CD4-positive, alpha-beta T cell treated with Interleukin-1 beta for 1 hour (primary cell): ENCODE data around the gene SYT3.
"Not testable (repeated sequence)": the region's sequence is repeated elsewhere in the genome, so short reads cannot be mapped to it uniquely, and the experiment has no call there.

Experiments
- DNase-seq, 2 donors: peaks; one replicate each; pipeline ENCODE4 v3.0.0-alpha.2; 2020 to 2022

SYT3 gene

GRCh38 chr19:50633973-50634372 lies 5.7 kb downstream of the SYT3 start:
- DNase-seq = no peak

DNA sequence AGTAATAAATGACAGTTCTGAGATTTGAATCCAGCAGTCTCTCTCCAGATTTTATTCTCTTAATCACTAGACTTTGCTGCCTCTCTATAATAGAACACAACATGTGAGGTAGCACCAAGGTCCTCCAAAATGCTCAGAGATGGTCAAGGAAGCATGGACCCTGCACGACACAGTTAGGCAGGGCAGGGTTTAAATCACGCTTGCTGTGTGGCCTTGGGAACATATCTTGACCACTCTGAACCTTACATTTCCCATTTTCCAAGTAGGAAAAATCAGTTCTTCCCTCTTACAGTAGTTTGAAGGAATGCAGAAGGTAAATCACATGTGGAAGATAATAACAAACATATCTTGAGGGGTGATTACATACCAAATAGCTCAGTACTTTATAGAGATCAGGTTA lies 6.3 kb downstream of the SYT3 start:
- DNase-seq = no peak

DNA sequence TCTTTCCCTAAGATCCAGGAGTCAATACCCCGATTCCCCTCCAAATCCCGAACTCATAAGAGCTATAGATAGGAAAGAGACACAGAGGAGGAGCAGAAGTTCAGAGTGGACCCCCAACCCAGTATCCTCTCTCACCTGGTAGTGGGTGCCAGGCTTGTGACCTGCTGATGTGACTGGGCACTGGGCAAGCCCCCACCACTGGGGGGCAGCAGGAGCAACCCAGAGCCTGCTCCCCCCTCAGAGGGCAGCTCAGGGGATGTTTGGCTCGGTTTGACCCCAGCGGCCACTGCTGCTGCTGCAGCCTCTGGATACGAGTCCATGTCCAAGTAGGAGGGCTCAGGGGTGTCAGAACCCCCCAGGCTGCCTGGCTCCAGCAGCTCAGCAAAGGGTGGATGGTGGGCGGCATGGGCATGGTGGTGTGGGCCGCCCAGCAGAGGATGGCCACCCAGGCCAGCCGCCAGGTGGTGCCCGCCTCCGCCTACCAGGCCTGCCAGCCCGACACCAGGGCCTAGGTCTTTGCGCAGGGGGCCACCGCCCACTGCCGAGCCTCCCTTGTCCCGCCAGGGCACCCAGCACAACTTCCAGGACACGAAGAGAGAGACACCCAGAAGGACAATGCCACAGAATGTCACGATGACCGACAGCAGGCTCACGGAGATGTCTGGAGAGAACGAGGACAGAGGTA lies 7.4 kb downstream of the SYT3 start:
- DNase-seq = no peak

DNA sequence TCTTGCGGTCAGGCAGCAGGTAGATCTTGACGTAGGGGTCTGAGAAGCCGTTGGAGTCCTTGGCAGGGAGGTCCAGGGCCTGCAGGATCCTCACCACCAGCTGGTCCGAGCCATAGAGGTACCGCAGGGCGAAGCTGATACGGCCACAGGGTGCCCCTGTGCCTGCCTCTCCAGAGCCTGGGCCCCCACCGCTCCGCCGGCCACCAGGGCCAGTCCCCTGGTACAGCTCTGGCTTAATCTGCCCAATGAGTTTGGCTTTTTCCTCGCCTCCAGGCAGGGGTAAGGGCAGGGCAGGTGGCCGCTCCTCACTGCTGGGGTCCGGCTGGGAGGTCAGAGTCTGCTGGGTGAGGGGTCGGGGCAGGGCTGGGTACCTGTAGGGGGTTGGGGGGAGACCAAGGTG lies 9.9 kb downstream of the SYT3 start:
- no peak for DNase-seq

- DNase-seq = no peak
Measured at GRCh38 chr19:50629194-50629593, 10.5 kb downstream of the SYT3 start.

DNA sequence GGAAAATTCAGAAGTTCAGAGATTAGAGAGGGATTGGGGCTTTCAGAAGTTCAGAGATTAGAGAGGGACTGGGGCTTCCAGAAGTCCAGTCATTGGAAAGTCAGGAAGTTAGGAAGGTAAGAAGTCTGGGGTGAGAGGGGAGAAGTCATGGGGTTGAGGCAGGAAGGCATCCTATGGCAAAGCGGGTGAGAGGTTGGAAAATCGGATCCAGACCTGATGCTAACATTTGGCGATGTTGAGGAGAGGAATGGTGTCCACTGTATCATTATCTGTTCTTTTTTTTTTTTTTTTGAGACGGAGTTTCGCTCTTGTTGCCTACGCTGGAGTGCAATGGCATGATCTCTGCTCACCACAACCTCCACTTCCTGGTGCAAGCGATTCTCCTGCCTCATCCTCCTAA lies 11.1 kb downstream of the SYT3 start:
- no peak for DNase-seq

DNA sequence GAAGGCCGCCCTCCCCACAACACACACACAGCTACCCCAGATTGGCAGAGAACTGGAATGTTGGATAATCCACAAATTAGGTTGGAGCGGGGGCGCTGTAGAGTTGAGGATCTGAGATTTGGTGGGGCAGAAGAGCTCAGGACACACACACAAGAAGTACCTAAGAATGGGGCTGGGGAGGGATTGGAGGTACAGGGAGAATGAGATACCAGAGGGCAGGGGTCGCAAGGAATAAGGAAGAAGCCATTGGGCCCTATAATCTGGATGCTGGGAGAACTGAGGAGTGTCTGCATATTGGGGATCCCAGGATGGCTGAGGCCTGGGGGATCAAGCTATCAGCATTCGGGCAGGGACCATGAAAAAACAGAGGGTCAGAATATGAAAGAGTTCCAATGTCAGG lies 11.5 kb downstream of the SYT3 start:
- DNase-seq = no peak

DNA sequence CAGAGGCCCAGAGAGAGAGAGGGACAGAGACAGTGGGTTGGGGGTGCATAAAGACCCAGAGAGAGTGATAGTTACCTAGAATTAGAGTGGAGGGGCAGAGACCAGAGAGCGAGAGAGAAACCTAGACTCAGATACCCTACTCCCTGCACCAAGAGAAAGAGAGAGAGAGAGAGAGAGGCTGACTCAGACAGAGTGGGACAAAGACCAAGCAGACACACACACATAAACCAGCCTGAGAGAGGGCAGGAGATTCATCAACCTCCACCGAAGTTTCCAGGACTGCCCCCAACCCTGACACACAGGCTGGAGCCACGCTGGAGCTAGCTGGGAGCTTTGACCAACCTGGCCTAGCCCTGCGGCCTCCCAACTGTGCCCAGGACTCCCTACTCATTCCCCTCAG lies 12.9 kb downstream of the SYT3 start:
- no peak for DNase-seq

DNA sequence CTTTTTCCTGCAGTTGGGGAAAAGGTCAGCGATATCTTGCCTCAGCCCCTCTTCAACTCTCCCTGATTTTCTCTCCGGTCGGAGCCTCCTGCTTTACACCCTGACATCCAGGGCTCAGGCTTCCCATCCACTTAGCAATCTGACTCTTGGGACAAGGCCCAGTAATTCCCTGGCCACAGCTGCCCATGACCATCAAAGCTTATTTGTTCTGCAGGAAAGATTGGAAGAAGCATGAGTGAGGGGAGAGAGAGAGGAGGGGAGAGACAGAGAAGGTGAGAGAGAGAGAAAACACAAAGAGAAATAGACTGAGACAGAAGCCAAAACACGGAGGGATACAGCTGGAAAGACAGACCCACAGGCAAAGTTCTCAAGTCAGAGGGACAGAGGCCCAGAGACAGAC lies 13.7 kb downstream of the SYT3 start:
- no peak for DNase-seq

- DNase-seq = no peak
Measured at GRCh38 chr19:50624949-50625600, 14.6 kb downstream of the SYT3 start.

GRCh38 chr19:50620394-50620906 lies 19.2 kb downstream of the SYT3 start:
- DNase-seq = not testable (repeated sequence)

DNA sequence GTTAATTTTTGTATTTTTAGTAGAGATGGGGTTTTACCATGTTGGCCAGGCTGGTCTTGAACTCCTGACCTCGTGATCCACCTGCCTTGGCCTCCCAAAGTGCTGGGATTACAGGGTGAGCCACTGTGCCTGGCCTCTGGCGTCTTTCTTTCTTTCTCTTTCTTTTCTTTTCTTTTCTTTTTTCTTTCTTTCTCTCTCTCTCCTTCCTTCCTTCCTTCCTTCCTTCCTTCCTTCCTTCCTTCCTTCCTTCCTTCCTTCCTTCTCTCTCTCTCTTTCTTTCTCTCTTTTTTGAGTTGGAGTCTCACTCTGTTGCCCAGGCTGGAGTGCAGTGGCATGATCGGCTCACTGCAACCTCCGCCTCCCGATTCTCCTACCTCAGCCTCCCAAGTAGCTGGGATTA lies 20.5 kb downstream of the SYT3 start:
- not testable (repeated sequence) for DNase-seq

DNA sequence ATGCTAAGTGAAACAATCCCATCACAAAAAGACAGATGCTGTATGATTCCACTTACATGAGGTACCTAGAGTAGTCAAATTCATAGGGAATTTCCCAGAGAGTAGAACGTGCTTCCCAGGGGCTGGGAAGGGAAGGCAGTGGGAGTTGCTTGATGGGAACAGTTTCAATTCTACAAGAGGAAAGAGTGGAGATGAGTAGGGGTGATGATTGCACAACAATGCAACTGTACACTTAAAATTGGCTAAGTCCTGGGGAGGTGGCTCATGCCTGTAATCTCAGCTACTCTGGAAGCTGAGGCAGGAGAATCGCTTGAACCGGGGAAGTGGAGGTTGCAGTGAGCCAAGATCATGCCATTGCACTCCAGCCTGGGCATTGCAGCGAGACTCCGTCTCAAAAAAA lies 21.3 kb downstream of the SYT3 start:
- not testable (repeated sequence) for DNase-seq

DNA sequence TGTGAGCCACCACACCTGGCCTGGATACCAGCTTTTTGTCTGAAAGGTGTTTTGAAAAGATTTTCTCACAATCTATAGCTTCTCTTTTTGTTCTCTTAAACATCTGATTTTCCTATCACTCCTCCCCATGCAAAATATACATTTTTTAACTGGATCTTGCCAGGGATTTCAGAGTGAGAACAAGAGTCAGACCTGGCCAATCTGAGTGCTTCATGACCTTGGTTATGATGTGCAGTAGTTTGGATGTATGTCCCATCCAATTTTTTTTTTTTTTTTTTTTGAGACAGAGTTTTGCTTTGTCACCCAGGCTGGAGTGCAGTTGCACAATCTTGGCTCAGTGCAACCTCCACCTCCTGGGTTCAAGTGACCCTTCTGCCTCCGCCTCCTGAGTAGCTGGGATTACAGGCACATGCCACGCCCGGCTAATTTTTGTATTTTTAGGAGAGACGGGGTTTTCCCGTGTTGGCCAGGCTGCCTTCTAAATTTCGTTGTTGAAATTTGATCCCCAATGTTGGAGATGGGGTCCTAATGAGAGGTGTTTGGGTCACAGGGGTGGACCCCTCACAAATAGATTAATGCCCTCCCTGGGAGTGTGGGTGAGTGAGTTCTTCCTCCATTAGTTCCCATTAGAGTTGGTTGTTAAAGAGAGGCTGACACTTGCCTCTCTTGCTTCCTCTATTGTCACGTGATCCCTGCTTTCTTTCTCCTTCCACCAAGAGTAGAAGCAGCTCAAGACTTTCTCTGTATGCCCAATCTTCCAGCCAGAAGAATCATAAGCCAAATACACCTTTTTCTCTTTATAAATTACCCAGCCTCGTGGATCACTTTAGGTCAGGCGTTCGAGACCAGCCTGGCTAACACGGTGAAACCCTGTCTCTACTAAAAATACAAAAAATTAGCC lies 26.9 kb downstream of the SYT3 start:
- not testable (repeated sequence) for DNase-seq

DNA sequence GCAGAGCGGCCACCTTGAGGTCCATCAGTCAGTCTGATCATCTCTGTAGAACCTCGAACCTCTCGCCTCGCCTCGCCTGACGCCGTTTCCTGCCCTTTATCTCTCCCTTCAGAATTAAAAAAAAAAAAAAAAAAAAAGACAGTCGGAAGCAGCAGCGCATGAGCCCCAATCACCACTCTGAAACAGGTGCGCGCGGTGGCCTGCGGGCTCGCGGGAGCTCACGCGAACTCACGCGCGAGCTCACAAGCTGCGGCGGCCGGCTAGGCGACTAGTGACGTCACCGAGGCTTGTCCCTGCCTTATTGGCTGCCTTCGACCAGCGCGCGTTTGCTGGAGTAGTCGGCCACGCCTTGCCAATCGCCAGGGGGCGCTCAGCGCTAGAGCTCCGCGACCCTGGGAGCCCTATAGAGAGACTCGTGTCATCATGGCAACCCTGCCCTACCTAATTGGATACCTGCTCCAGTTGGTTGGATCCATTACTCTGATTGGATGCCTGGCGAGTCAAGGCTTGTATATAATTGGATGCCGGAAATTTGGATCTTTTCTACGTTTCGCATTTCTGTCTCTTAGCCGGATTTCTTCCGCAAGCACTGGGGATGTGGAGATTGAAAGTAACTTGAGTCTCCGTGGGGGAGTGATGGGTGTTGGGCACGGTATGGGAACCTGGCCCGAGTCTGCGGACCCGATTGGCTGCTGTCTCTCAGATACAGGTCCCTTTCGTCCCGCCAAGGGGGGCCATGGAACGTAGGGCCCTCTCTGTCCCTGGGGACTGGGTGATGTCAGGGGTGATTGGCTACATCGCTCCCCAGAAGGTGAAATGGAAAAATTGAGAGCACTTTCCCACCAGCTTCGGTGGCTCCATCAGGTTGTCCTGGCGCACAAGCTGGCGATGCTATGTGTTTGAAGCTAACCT lies 31.6 kb downstream of the SYT3 start:
- peak; percentile 71 to 86 for DNase-seq

DNA sequence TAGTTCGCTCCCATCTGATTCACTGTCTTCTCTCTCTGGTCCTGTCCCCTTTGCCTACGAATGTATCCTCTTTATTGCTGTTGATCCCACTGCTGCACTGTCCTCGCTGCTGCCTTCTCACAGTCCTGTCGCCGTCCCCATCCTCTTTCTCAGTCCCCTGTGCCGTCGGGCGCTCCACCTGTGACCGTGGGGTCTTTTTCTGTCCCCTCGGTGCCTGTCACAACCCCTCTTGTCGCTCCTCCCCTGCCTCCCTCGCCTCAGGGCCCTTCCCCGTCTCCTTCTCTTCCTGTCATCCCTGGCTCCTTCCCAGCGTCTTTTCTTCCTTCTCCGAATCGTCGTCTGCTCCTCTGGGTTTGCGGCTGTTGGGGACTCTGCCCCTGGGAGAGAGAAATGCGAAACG lies 32.3 kb downstream of the SYT3 start:
- DNase-seq = no peak

GRCh38 chr19:50606059-50606836 lies 33.4 kb downstream of the SYT3 start:
- DNase-seq = not testable (repeated sequence)

DNA sequence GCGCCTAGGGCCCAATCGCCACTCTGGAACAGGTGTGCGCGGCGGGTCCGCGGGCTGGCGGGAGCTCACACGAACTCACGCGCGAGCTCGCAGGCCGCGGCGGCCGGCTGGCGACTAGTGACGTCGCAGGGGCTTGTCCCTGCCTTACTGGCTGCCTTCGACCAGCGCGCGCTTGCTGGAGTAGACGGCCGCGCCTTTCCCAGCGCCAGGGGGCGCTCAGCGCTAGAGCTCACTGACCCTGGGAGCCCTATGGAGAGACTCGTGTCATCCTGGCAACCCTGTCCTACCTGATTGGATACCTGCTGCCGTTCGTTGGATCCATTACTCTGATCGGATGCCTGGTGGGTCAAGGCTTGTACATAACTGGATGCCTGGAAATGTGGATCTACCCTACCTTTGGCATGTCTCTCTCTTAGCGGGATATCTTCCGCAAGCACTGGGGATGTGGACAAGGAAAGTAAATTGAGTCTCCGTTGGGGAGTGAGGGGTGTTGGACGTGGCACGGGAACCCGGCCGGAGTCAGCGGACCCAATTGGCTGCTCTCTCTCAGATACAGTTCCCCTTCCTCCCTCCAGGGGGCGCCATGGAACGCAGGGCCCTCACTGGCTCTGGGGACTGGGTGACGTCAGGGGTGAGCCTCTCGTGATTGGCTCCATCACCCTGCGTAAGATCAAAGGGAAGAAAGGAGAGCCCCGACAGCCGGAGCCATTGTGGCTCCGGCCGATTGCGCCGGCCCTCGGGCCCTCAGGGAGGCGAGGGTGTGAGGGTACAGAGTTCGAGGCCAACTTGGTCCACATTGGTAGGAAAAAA lies 35.2 kb downstream of the SYT3 start:
- DNase-seq = not testable (repeated sequence)

- no peak for DNase-seq
Measured at GRCh38 chr19:50602935-50603334, 36.7 kb downstream of the SYT3 start.

DNA sequence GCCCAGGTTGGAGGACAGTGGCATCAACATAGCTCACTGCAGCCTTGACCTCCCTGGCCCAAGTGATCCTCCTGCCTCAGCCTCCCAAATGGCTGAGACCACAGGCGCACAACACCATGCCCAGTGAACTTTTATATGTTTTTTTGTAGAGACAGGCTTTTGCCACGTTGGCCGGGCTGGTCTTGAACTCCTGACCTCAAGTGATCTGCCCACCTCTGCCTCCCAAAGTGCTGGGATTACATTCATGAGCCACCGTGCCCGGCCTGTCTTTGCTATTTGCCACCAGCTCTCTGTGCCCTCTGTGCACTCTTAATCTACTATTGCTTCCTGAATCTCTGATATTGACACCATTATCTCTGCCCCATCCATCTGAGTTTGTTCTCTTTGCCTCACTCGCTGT lies 37.2 kb downstream of the SYT3 start:
- no peak for DNase-seq

DNA sequence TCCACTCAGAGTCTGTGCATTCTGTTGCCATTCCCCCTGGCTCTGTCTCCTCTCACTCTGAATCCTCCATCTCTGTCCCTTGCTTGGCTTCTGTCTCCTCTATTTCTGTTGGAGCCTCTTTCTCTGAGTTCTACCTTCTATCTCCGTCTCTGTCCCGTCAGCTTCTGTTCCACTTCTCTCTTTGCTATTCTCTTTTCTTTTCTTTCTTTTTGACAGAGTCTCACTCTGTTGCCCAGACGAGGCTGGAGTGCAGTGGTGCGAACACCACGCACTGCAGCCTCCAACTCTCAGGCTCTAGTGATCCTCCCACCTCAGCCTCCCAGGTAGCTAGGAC lies 37.6 kb downstream of the SYT3 start:
- no peak for DNase-seq
